ENCODE results near the gene RAB1B. TPM values are rescaled to one million over a fixed set of nuclear protein-coding genes. Genes with fewer than 3 reads are reported as not detected.

RAB1B gene
- total RNA-seq, 4 donors from 2014 or later, result 40.6 to 146 (median 94.6) TPM

DNA sequence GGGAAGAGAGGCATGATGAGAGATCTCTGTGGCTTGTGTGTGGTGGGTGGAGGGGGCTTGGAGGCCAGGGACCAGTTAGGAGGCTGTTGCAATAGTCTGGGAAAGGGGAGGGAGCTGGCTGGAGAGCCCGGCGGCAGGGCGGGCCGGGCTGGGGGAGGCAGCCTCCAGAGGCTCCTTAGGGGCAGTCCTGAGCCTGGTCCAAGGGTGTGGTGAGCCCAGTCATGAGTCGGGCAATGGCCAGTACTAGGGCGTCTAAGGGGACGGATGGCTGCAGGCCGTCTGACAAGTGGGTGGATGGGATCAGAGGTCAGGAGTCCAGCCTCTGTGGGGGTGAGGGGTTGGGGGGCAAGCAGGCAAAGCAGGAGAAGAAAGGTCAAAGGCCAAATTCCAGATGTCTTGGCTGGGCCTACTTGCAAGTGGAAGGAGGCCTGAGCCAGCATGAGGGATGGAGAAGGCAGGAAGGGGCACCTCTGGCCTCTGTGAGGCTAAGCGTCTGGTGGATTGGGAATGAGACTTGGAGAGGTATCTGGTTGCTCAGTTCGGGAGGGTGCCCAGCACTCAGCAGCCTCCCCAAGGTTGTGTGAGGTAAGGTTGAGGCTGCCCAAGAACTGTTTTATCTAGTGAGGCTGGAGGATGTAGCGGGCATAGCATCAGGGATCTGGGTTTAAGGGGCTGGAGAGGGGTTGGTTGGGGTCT, 54.4 kb downstream of the RAB1B start:
- Histone ChIP-seq H3K27me3 (no peaks in the 10 kb centered on the region), H3K4me3 (no peak overlapping the region), H3K9me3 (no peaks in the 10 kb centered on the region), H3K27ac (peak overlapping the region in 1 of 2 donors; percentile 10), H3K36me3 (no peaks in the 10 kb centered on the region), H3K4me1 (peaks cover 0 to 4% of the 10 kb centered on the region in 2 donors)
- TF ChIP-seq, protein P1, sequence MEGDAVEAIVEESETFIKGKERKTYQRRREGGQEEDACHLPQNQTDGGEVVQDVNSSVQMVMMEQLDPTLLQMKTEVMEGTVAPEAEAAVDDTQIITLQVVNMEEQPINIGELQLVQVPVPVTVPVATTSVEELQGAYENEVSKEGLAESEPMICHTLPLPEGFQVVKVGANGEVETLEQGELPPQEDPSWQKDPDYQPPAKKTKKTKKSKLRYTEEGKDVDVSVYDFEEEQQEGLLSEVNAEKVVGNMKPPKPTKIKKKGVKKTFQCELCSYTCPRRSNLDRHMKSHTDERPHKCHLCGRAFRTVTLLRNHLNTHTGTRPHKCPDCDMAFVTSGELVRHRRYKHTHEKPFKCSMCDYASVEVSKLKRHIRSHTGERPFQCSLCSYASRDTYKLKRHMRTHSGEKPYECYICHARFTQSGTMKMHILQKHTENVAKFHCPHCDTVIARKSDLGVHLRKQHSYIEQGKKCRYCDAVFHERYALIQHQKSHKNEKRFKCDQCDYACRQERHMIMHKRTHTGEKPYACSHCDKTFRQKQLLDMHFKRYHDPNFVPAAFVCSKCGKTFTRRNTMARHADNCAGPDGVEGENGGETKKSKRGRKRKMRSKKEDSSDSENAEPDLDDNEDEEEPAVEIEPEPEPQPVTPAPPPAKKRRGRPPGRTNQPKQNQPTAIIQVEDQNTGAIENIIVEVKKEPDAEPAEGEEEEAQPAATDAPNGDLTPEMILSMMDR (IDR thresholded peaks at IDR 0.05), result no peak
- no peak for TF ChIP-seq POLR2A (IDR thresholded peaks at IDR 0.05)
- DNase-seq, result peak; percentile 51 to 65
- intact Hi-C loops (cut with DNase I; ENCODE audit: low total_unique reads), result no loop called here

DNA sequence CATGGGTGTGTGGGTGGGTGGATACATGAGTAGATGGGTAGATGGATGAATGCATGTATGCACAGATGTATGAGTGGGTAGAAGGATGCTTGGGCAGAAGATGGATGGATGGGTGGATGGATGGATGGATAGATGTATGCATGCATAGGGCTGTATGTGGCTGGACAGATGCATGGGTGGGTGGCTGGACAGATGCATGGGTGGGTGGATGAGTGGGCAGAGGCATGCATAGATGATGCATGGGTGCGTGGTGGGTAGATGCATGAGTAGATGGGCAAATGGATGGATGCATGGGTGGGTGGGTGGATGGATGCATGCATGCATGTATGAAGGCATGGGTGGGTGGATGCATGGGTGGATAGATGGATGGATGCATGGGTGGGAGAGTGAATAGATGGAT, 55.2 kb downstream of the RAB1B start:
- no peak overlapping the region for H3K27ac ChIP-seq
- H3K4me1 ChIP-seq, result peaks cover 0 to 2% of the 10 kb centered on the region in 2 donors
- no peak overlapping the region for H3K4me3 ChIP-seq
- no peaks in the 10 kb centered on the region for H3K27me3 ChIP-seq
- H3K36me3 ChIP-seq, result no peaks in the 10 kb centered on the region
- TF ChIP-seq POLR2A (IDR thresholded peaks at IDR 0.05), result no peak
- TF ChIP-seq, protein P1 (IDR thresholded peaks at IDR 0.05), result no peak
- intact Hi-C loops (cut with DNase I; ENCODE audit: low total_unique reads), result no loop called here
- no peaks in the 10 kb centered on the region for H3K9me3 ChIP-seq
- DNase-seq, result no peak

GRCh38 chr11:66324664-66325063, 56.2 kb downstream of the RAB1B start:
- H3K27me3 ChIP-seq, result no peaks in the 10 kb centered on the region
- no peak overlapping the region for H3K27ac ChIP-seq
- H3K9me3 ChIP-seq, result no peaks in the 10 kb centered on the region
- H3K36me3 ChIP-seq, result no peaks in the 10 kb centered on the region
- H3K4me1 ChIP-seq, result peaks cover 0 to 4% of the 10 kb centered on the region in 2 donors
- no peak for TF ChIP-seq POLR2A (IDR thresholded peaks at IDR 0.05)
- TF ChIP-seq, protein P1 (IDR thresholded peaks at IDR 0.05), result no peak
- H3K4me3 ChIP-seq, result no peak overlapping the region
- intact Hi-C loops (cut with DNase I; ENCODE audit: low total_unique reads), result no loop called here
- DNase-seq, result no peak

DNA sequence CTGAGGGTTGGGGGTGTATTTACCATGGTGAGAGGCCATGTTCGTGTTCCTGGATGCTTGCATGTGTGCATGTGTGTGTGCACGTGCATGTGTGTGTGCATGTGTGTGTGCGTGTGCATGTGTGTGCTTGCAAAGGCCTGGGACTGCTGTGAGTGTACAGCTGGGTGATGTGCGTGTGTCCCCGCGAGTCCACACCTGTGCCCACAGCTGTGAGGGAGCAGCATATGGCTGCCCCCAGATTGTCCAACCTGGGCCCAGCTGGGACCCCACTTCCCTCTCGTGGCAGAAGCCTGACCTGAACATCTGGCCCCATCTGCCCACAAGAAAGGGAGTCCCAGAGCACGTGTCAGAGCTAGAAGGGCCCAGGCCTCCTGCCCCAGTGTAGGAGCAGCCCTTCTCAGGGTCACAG, 56.8 kb downstream of the RAB1B start:
- Histone ChIP-seq H3K36me3 (no peaks in the 10 kb centered on the region), H3K9me3 (no peaks in the 10 kb centered on the region), H3K27ac (peak overlapping the region in 1 of 2 donors; percentile 59), H3K4me3 (no peak overlapping the region), H3K4me1 (peaks cover 0 to 4% of the 10 kb centered on the region in 2 donors), H3K27me3 (no peaks in the 10 kb centered on the region)
- no peak for DNase-seq
- intact Hi-C loops (cut with DNase I; ENCODE audit: low total_unique reads), result no loop called here
- TF ChIP-seq, protein P1 (IDR thresholded peaks at IDR 0.05), result no peak
- no peak for TF ChIP-seq POLR2A (IDR thresholded peaks at IDR 0.05)

DNA sequence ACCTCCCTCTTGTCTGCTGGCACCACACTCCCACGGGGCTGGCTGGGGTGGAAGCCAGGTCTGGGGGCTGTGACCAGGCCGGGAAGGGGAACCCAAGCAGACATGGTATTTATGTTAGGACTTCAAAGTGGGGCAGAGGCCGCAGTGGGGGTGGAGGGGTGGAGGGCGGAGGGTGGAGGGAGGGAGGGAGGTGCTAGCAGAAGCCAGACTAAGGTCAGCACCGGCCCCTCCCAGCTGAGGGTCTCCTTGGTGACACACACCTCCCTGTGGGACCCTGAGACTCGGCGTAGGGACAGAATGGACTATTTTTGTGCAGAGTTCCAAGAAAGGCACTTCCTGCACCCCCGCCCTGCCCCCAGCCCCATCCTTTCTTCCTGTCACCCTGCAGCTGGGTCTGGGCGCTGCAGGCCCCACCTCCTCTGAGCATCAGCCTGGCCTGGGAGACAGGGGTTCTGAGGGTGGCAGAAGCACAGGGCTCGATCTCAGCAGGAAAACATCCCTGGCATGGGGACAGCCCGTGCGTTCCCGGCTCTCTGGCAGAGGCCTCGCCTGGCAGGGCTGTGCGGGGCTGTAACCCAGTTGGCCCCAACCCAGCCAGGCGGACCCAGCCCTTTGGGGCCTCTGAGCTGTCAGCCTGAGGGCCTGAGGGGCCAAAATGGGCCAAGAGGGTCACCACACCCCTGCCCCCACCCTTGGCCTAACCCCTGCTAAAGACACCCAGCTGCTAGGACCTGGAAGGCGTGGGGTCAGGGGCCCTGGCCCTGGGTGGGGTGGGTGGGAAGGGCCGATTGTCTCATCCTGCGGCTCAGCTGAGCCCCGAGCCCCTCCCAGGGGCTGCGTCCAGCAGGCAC, 58.0 kb downstream of the RAB1B start:
- intact Hi-C loops (cut with DNase I; ENCODE audit: low total_unique reads), result no loop called here
- no peaks in the 10 kb centered on the region for H3K27me3 ChIP-seq
- TF ChIP-seq, protein P1 (IDR thresholded peaks at IDR 0.05), result no peak
- TF ChIP-seq POLR2A (IDR thresholded peaks at IDR 0.05), result no peak
- peaks cover 0 to 4% of the 10 kb centered on the region in 2 donors for H3K4me1 ChIP-seq
- no peak overlapping the region for H3K4me3 ChIP-seq
- no peaks in the 10 kb centered on the region for H3K36me3 ChIP-seq
- H3K9me3 ChIP-seq, result no peaks in the 10 kb centered on the region
- peak; percentile 34 to 53 for DNase-seq
- H3K27ac ChIP-seq, result peak overlapping the region; percentile 57 to 59

Measured in uterus (tissue), 4 donors.